Measurements from ENCODE around the gene CIDEC. TPM values are rescaled to one million over a fixed set of nuclear protein-coding genes. Genes with fewer than 3 reads are reported as not detected.

CIDEC gene
- total and polyA plus RNA-seq, 2 of the 13 experiments (the other 11 are each of a cell fraction or from before 2014, with no cell fraction given): 2.5 to 10.4 TPM

GRCh38 chr3:9911863-9912262 lies 31.8 kb upstream of the CIDEC start:
- no peaks in the 10 kb centered on the region for H4K20me1 ChIP-seq (ENCODE audit: insufficient read depth, low read length)
- H3K9me3 ChIP-seq (ENCODE audit: low read length): no peaks in the 10 kb centered on the region
- H3K4me3 ChIP-seq (replicated peaks in 1 of 3; ENCODE audit: insufficient read depth in 1 of 3, low read depth in 2 of 3, low read length in 3 of 3): no peak overlapping the region
- in situ Hi-C loops (cut with HindIII; ENCODE audit: extremely low pct_ligation_motif_present, low pct_unique_long_range_greater_than_20kb): no loop called here
- no peak for FAIRE-seq
- no peak overlapping the region for H2AFZ ChIP-seq (ENCODE audit: low read length)
- CTCF ChIA-PET (ENCODE audit: low intra/inter-chr PET ratio, low total read pairs): no interaction called here
- no peak for TF ChIP-seq SIN3A (IDR thresholded peaks at IDR 0.05; ENCODE audit: borderline replicate concordance, low read depth, low read length)
- no peak for TF ChIP-seq DNMT3B (CRISPR knock-in tag; conservative IDR thresholded peaks at IDR 0.05)
- no peak for TF ChIP-seq GLI4 (CRISPR knock-in tag; IDR thresholded peaks at IDR 0.05; ENCODE audit: borderline replicate concordance)
- no peak for TF ChIP-seq WIZ (CRISPR knock-in tag; IDR thresholded peaks at IDR 0.05)
- TF ChIP-seq ZNF552 (CRISPR knock-in tag; IDR thresholded peaks at IDR 0.05; ENCODE audit: borderline replicate concordance): no peak
- no peak for TF ChIP-seq ARNT (IDR thresholded peaks at IDR 0.05)
- no peak for TF ChIP-seq BCLAF1 (IDR thresholded peaks at IDR 0.05)
- TF ChIP-seq RARA (CRISPR knock-in tag; IDR thresholded peaks at IDR 0.05): no peak
- no peak for TF ChIP-seq ZNF224 (CRISPR knock-in tag; IDR thresholded peaks at IDR 0.05)
- no peak for TF ChIP-seq CBX2 (IDR thresholded peaks at IDR 0.05; ENCODE audit: low read depth, low read length)
- no peak for TF ChIP-seq CBX2 (CRISPR knock-in tag; IDR thresholded peaks at IDR 0.05; ENCODE audit: low read depth)
- TF ChIP-seq ZMYM4 (CRISPR knock-in tag; IDR thresholded peaks at IDR 0.05): no peak
- TF ChIP-seq PHF21A (CRISPR knock-in tag; IDR thresholded peaks at IDR 0.05): no peak
- no peak for TF ChIP-seq ZBTB1 (CRISPR knock-in tag; IDR thresholded peaks at IDR 0.05; ENCODE audit: borderline replicate concordance)
- no peak for TF ChIP-seq STAT5B (CRISPR knock-in tag; IDR thresholded peaks at IDR 0.05)
- no peak for TF ChIP-seq SKI (IDR thresholded peaks at IDR 0.05; ENCODE audit: partially characterized antibody)
- TF ChIP-seq, protein P1, sequence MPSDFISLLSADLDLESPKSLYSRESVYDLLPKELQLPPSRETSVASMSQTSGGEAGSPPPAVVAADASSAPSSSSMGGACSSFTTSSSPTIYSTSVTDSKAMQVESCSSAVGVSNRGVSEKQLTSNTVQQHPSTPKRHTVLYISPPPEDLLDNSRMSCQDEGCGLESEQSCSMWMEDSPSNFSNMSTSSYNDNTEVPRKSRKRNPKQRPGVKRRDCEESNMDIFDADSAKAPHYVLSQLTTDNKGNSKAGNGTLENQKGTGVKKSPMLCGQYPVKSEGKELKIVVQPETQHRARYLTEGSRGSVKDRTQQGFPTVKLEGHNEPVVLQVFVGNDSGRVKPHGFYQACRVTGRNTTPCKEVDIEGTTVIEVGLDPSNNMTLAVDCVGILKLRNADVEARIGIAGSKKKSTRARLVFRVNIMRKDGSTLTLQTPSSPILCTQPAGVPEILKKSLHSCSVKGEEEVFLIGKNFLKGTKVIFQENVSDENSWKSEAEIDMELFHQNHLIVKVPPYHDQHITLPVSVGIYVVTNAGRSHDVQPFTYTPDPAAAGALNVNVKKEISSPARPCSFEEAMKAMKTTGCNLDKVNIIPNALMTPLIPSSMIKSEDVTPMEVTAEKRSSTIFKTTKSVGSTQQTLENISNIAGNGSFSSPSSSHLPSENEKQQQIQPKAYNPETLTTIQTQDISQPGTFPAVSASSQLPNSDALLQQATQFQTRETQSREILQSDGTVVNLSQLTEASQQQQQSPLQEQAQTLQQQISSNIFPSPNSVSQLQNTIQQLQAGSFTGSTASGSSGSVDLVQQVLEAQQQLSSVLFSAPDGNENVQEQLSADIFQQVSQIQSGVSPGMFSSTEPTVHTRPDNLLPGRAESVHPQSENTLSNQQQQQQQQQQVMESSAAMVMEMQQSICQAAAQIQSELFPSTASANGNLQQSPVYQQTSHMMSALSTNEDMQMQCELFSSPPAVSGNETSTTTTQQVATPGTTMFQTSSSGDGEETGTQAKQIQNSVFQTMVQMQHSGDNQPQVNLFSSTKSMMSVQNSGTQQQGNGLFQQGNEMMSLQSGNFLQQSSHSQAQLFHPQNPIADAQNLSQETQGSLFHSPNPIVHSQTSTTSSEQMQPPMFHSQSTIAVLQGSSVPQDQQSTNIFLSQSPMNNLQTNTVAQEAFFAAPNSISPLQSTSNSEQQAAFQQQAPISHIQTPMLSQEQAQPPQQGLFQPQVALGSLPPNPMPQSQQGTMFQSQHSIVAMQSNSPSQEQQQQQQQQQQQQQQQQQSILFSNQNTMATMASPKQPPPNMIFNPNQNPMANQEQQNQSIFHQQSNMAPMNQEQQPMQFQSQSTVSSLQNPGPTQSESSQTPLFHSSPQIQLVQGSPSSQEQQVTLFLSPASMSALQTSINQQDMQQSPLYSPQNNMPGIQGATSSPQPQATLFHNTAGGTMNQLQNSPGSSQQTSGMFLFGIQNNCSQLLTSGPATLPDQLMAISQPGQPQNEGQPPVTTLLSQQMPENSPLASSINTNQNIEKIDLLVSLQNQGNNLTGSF (CRISPR knock-in tag; IDR thresholded peaks at IDR 0.05): no peak
- no peak for TF ChIP-seq SRY (CRISPR knock-in tag; IDR thresholded peaks at IDR 0.05)
- TF ChIP-seq NCOA1 (CRISPR knock-in tag; IDR thresholded peaks at IDR 0.05): no peak
- H3K36me3 ChIP-seq (replicated peaks in 1 of 2; ENCODE audit: control insufficient read depth in 1 of 2, insufficient read depth in 2 of 2, low read length in 2 of 2): peaks cover 13 to 32% of the 10 kb centered on the region in 2 experiments
- no peak overlapping the region for H3K4me2 ChIP-seq (ENCODE audit: low read depth, low read length)
- DNase-seq (ENCODE audit: low spot score): no peak
- peaks cover 23% of the 10 kb centered on the region for H3K4me1 ChIP-seq (ENCODE audit: insufficient read depth, low read length)
- BruUV-seq (replicated peaks): no TSS peak
- POLR2A ChIA-PET: interaction anchor here (0.9 to 9.0 kb wide), 4 partner anchors 11 to 48 kb away, joined by 3 to 298 read pairs (median 62); partner anchors contain the start of genes CRELD1 and IL17RE
- no peaks in the 10 kb centered on the region for H3K79me2 ChIP-seq (ENCODE audit: insufficient read depth, low read length)
- no peak for ATAC-seq
- H3K27me3 ChIP-seq (ENCODE audit: control insufficient read depth in 1 of 2, insufficient read depth in 2 of 2, low read length in 2 of 2): no peaks in the 10 kb centered on the region
- no peak overlapping the region for H3K27ac ChIP-seq (ENCODE audit: extremely low read length, insufficient read depth, low read length)
- WGBS (ENCODE audit: low lambda C conversion rate): 96% methylated on average over 8 of the region's 8 CpGs
- intact Hi-C loops (cut with micrococcal nuclease; ENCODE audit: unreplicated experiment): no loop called here
- no peak overlapping the region for H3K9ac ChIP-seq (ENCODE audit: insufficient read depth, low read depth, low read length)

Measured in HepG2 (cell line).